Panc1 (cell line): ENCODE results near the gene DRGX. TPM values are rescaled to one million over a fixed set of nuclear protein-coding genes. Genes with fewer than 3 reads are reported as not detected.
A peak's percentile ranks its signal among the peaks of the same experiment; 100 is the strongest.

Experiments
- ATAC-seq: fragments of 200-7000 bp; cut with Tn5 transposase; 2 replicates; pipeline ENCODE4 v1.9.1; 2020; ENCODE audit warnings: mild to moderate bottlenecking, moderate library complexity
- BruUV-seq: library from RNA; stranded (reverse); fragments of 400-500 nt; replicated peaks from 2 replicates; lab custom pipeline; 2021; lab: Mats Ljungman, UMichigan
- CTCF ChIA-PET: fragments of 300-600 bp; sonication (Branson Sonifier 250); formaldehyde crosslinking; loops from one replicate; lab custom pipeline; 2022; ENCODE audit warnings: antibody characterized with exemption; lab: Charles Lee
- POLR2A ChIA-PET: fragments of 300-600 bp; sonication (Branson Sonifier 250); formaldehyde crosslinking; loops from one replicate; lab custom pipeline; 2022; ENCODE audit warnings: antibody characterized with exemption; lab: Charles Lee
- DNase-seq: peaks from one replicate; pipeline ENCODE4 v3.0.0-alpha.2; 2010; ENCODE audit warnings: low read depth, low spot score
- H3K27ac ChIP-seq: 2 replicates; pipeline ENCODE4 v1.5.1; 2011; ENCODE audit warnings: mild to moderate bottlenecking, low read length, inconsistent platforms
- H3K27me3 ChIP-seq: fragments of 200-500 bp; sonication (Bioruptor generic); 2 replicates; pipeline ENCODE4 v1.6.0; 2014; ENCODE audit warnings: low read length, inconsistent platforms; ENCODE audit not compliant: control insufficient read depth, insufficient read depth
- H3K36me3 ChIP-seq: fragments of 200-500 bp; sonication (Bioruptor generic); 2 replicates; pipeline ENCODE4 v1.5.1; 2014; ENCODE audit warnings: inconsistent platforms, mild to moderate bottlenecking, low read length, moderate library complexity; ENCODE audit not compliant: control insufficient read depth, insufficient read depth
- H3K4me1 ChIP-seq: 2 replicates; pipeline ENCODE4 v1.5.1; 2011; ENCODE audit warnings: inconsistent platforms, mild to moderate bottlenecking, low read length, moderate library complexity; ENCODE audit not compliant: control insufficient read depth, insufficient read depth
- H3K4me3 ChIP-seq, 2 experiments: 2 replicates each; pipeline ENCODE4 v1.5.1; 2011 to 2012; ENCODE audit warnings: low read depth in 2 of 2, low read length in 2 of 2, mild to moderate bottlenecking in 2 of 2, inconsistent platforms in 1 of 2, moderate library complexity in 1 of 2
- H3K9me3 ChIP-seq: fragments of 200-500 bp; sonication (Bioruptor generic); 2 replicates; pipeline ENCODE4 v1.5.1; 2014; ENCODE audit warnings: low read depth, mild to moderate bottlenecking, inconsistent platforms, low read length, moderate library complexity; ENCODE audit not compliant: control insufficient read depth, insufficient read depth
- CTCF ChIP-seq: fragments of 450-650 bp; IDR thresholded peaks from 2 replicates; pipeline ENCODE4 v1.5.1; 2017; ENCODE audit warnings: mild to moderate bottlenecking
- POLR2AphosphoS5 ChIP-seq: IDR thresholded peaks from 2 replicates; pipeline ENCODE4 v1.6.1; 2012; ENCODE audit warnings: mild to moderate bottlenecking, low read depth, low read length, moderate library complexity
- TCF7L2 ChIP-seq: IDR thresholded peaks from 2 replicates; pipeline ENCODE4 v1.6.1; 2011; ENCODE audit warnings: mild to moderate bottlenecking, low read depth, low read length, inconsistent platforms
- in situ Hi-C: cut with HindIII; loops from 2 replicates; pipeline ENCODE4 v1.10.0; 2016; ENCODE audit warnings: low sequenced_read_pairs, low pct_unique_long_range_greater_than_20kb
- intact Hi-C: fragments of 100-400 bp; cut with micrococcal nuclease; formaldehyde crosslinking; loops from one replicate; pipeline ENCODE4 v1.10.0; 2022; ENCODE audit not compliant: unreplicated experiment
- total RNA-seq: library from RNA; stranded (reverse); gene quantifications from one replicate; pipeline ENCODE4 v1.2.1, GENCODE V29; 2021; ENCODE audit not compliant: unreplicated experiment
- TF ChIP-seq, protein P1 (sequence below), 2 experiments: IDR thresholded peaks; 2 replicates each; pipeline ENCODE4 v1.6.1; 2011 to 2012; ENCODE audit warnings: low read depth in 2 of 2, control low read depth in 1 of 2, low read length in 1 of 2, mild to moderate bottlenecking in 1 of 2, moderate library complexity in 1 of 2; ENCODE audit not compliant: insufficient read depth in 1 of 2

DRGX gene
- total RNA-seq, 1 experiment from 2014 or later: 0.15 TPM

GRCh38 chr10:49367600-49367999, 28.3 kb downstream of the DRGX start:
- ChIA-PET POLR2A (no interaction called here), CTCF (no interaction called here)
- in situ Hi-C loops (no loop called here), intact Hi-C loops (no loop called here)
- no peak for ATAC-seq
- peaks cover 2% of the 10 kb centered on the region for H3K27me3 ChIP-seq
- H3K4me3 ChIP-seq: no peak overlapping the region
- H3K36me3 ChIP-seq: no peaks in the 10 kb centered on the region
- H3K9me3 ChIP-seq: no peaks in the 10 kb centered on the region
- TF ChIP-seq CTCF: no peak
- TF ChIP-seq, protein P1, sequence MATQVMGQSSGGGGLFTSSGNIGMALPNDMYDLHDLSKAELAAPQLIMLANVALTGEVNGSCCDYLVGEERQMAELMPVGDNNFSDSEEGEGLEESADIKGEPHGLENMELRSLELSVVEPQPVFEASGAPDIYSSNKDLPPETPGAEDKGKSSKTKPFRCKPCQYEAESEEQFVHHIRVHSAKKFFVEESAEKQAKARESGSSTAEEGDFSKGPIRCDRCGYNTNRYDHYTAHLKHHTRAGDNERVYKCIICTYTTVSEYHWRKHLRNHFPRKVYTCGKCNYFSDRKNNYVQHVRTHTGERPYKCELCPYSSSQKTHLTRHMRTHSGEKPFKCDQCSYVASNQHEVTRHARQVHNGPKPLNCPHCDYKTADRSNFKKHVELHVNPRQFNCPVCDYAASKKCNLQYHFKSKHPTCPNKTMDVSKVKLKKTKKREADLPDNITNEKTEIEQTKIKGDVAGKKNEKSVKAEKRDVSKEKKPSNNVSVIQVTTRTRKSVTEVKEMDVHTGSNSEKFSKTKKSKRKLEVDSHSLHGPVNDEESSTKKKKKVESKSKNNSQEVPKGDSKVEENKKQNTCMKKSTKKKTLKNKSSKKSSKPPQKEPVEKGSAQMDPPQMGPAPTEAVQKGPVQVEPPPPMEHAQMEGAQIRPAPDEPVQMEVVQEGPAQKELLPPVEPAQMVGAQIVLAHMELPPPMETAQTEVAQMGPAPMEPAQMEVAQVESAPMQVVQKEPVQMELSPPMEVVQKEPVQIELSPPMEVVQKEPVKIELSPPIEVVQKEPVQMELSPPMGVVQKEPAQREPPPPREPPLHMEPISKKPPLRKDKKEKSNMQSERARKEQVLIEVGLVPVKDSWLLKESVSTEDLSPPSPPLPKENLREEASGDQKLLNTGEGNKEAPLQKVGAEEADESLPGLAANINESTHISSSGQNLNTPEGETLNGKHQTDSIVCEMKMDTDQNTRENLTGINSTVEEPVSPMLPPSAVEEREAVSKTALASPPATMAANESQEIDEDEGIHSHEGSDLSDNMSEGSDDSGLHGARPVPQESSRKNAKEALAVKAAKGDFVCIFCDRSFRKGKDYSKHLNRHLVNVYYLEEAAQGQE (IDR thresholded peaks at IDR 0.05; ENCODE audit: insufficient read depth in 1 of 2, low read depth in 2 of 2, low read length in 1 of 2): peak; percentile 65 to 80
- no peak for DNase-seq
- no peak overlapping the region for H3K27ac ChIP-seq
- no peaks in the 10 kb centered on the region for H3K4me1 ChIP-seq
- BruUV-seq: no TSS peak

GRCh38 chr10:49366460-49366859, 29.4 kb downstream of the DRGX start:
- intact Hi-C loops: no loop called here
- Histone ChIP-seq H3K4me1 (no peaks in the 10 kb centered on the region), H3K4me3 (no peak overlapping the region), H3K36me3 (no peaks in the 10 kb centered on the region), H3K9me3 (no peaks in the 10 kb centered on the region), H3K27ac (no peak overlapping the region), H3K27me3 (no peaks in the 10 kb centered on the region; the same call in 1 of the 2 replicates)
- in situ Hi-C loops: no loop called here
- no peak for ATAC-seq
- no peak for TF ChIP-seq POLR2AphosphoS5
- TF ChIP-seq CTCF: no peak
- no TSS peak for BruUV-seq
- CTCF ChIA-PET: no interaction called here
- POLR2A ChIA-PET: no interaction called here
- no peak for DNase-seq

DNA sequence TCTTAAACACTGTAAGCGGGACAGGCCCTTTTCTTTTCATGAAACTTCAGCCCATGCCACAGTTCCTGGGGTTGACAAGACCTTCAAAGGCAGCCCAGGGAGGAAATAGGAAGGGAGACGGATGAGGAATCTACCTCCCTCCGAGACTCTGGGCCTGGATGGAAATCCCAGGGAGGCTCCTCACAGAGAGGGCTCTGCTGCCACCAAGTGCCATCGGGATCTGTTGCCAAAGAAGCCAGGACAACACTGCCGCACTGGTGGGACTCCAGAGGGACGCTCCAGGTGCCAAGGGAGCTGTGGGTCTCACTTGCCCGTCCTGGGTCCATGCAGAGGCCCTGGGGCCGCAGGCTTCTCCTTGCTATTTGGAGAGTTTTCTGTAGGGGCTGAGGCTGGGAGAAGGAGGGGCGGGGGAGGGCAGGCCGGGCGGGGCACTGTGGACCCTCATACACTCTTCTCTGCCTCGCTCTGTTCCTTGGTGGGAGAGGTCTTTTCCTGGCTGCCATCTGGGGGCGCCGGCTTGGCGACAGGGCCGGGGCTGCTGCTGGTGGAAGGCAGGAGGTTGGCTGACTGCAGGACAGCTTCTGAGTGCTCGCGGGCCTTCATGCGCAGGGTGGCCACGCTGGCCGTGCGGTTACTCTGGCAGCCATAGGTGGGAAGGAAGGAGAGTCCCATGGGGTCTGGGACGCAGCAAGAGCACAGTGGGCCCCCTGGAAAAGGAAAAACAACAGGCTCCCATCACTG, 30.0 kb downstream of the DRGX start:
- Histone ChIP-seq H3K27ac (no peak overlapping the region), H3K4me1 (no peaks in the 10 kb centered on the region), H3K9me3 (no peaks in the 10 kb centered on the region), H3K4me3 (no peak overlapping the region), H3K36me3 (no peaks in the 10 kb centered on the region), H3K27me3 (no peaks in the 10 kb centered on the region; the same call in 1 of the 2 replicates)
- no TSS peak for BruUV-seq
- TF ChIP-seq POLR2AphosphoS5 (no peak), CTCF (no peak), TCF7L2 (no peak)
- TF ChIP-seq, protein P1 (IDR thresholded peaks at IDR 0.05; ENCODE audit: insufficient read depth in 1 of 2, low read depth in 2 of 2, low read length in 1 of 2): no peak
- ATAC-seq: no peak
- intact Hi-C loops (no loop called here), in situ Hi-C loops (no loop called here)
- no peak for DNase-seq
- CTCF ChIA-PET: no interaction called here
- POLR2A ChIA-PET: no interaction called here
